ENCODE measurements around the gene DIDO1. TPM values are rescaled to one million over a fixed set of nuclear protein-coding genes. Genes with fewer than 3 reads are reported as not detected.
A peak's percentile ranks its signal among the peaks of the same experiment; 100 is the strongest.

DIDO1 gene
- total RNA-seq, 4 donors from 2014 or later = 49.5 to 75.8 (median 66.5) TPM

DNA sequence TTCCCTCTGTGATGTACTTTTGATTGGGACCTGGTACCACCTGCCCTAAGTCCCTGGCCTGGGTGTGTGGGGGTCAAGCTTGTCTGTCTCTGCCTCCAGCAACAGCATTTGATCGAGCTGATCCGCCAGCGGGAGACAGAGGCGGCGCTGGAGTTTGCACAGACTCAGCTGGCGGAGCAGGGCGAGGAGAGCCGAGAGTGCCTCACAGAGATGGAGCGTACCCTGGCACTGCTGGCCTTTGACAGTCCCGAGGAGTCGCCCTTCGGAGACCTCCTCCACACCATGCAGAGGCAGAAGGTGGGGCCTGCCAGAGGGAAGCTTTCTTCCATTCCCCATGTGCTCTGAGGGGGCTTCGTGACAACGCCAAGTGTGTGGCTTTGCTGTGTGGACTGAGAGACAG lies 17.1 kb upstream of the DIDO1 start:
- Histone ChIP-seq H3K9me3 (no peaks in the 10 kb centered on the region), H3K27ac (no peak overlapping the region), H3K36me3 (peaks cover 0 to 76% of the 10 kb centered on the region in 2 donors), H3K4me1 (peaks cover 0 to 50% (median 11%) of the 10 kb centered on the region in 3 donors), H3K4me3 (no peak overlapping the region), H3K27me3 (no peaks in the 10 kb centered on the region)
- TF ChIP-seq EP300 (IDR thresholded peaks at IDR 0.05) = no peak
- no peak for TF ChIP-seq POLR2A (IDR thresholded peaks at IDR 0.05)
- TF ChIP-seq POLR2AphosphoS5 (IDR thresholded peaks at IDR 0.05) = no peak
- WGBS, 2 donors (ENCODE audit: low coverage in 1 of 2) = 87% methylated on average over 3 of the region's 14 CpGs; no CpG with 5 or more reads in 1 of the 2 donors
- no peak for ATAC-seq

DNA sequence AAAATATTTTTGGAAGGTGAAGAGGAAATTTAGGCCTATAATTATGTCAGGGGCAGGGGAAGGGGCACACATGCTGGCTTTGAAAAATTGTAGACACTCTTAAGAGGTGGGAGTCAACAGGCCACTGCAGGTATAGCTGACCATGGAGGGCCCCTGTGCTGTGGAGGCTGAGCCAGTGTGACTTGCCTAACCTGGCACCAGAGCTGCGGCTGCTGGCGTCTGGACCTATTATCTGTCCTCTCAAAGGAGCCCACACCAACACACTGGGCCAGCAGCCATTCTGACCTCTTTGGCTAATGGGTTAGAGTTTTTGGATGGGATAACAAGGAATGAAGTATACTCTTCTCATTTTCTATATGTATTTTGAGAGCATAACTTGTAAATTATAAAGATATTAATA lies 16.2 kb upstream of the DIDO1 start:
- peaks cover 0 to 50% (median 11%) of the 10 kb centered on the region in 3 donors for H3K4me1 ChIP-seq
- no peaks in the 10 kb centered on the region for H3K27me3 ChIP-seq
- ATAC-seq = no peak
- 79% methylated on average over 2 of the region's 2 CpGs; no CpG with 5 or more reads in 1 of the 2 donors for WGBS, 2 donors (ENCODE audit: low coverage in 1 of 2)
- TF ChIP-seq POLR2A (IDR thresholded peaks at IDR 0.05) = no peak
- no peak for TF ChIP-seq POLR2AphosphoS5 (IDR thresholded peaks at IDR 0.05)
- TF ChIP-seq EP300 (IDR thresholded peaks at IDR 0.05) = no peak
- TF ChIP-seq, protein P1, sequence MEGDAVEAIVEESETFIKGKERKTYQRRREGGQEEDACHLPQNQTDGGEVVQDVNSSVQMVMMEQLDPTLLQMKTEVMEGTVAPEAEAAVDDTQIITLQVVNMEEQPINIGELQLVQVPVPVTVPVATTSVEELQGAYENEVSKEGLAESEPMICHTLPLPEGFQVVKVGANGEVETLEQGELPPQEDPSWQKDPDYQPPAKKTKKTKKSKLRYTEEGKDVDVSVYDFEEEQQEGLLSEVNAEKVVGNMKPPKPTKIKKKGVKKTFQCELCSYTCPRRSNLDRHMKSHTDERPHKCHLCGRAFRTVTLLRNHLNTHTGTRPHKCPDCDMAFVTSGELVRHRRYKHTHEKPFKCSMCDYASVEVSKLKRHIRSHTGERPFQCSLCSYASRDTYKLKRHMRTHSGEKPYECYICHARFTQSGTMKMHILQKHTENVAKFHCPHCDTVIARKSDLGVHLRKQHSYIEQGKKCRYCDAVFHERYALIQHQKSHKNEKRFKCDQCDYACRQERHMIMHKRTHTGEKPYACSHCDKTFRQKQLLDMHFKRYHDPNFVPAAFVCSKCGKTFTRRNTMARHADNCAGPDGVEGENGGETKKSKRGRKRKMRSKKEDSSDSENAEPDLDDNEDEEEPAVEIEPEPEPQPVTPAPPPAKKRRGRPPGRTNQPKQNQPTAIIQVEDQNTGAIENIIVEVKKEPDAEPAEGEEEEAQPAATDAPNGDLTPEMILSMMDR (IDR thresholded peaks at IDR 0.05) = no peak
- H3K9me3 ChIP-seq = no peaks in the 10 kb centered on the region
- H3K4me3 ChIP-seq = no peak overlapping the region
- peak overlapping the region in 1 of 4 donors; percentile 22 for H3K27ac ChIP-seq
- H3K36me3 ChIP-seq = peaks cover 0 to 66% of the 10 kb centered on the region in 2 donors

DNA sequence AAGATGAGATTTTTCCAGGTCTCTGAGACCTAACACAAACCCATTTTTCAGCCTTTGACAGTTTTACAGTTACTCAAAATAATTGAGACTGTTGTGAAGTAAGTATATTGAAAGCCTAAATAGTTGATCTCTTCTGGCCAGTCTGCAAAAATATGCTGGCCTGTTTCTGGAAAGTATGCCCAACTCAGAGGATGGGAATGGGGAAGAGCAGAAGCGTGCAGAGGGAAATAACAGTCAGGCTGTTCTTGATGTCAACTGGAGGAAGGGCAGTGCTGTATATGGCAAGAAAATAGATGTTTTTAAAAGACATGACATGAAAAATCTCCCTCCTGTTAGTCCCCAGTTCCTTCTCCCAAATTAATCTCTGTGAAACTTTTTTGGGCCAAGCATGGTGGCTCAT lies 15.5 kb upstream of the DIDO1 start:
- Histone ChIP-seq H3K9me3 (no peaks in the 10 kb centered on the region), H3K4me1 (peaks cover 0 to 47% (median 11%) of the 10 kb centered on the region in 3 donors), H3K27ac (peak overlapping the region in 1 of 4 donors; percentile 22), H3K4me3 (no peak overlapping the region), H3K36me3 (peaks cover 0 to 60% of the 10 kb centered on the region in 2 donors), H3K27me3 (no peaks in the 10 kb centered on the region)
- TF ChIP-seq POLR2AphosphoS5 (IDR thresholded peaks at IDR 0.05) (no peak), EP300 (IDR thresholded peaks at IDR 0.05) (no peak), POLR2A (IDR thresholded peaks at IDR 0.05) (no peak)
- TF ChIP-seq, protein P1 (IDR thresholded peaks at IDR 0.05) = no peak
- 67 to 100% methylated on average over 1 of the region's 1 CpG for WGBS, 2 donors (ENCODE audit: low coverage in 1 of 2)
- ATAC-seq = no peak

DNA sequence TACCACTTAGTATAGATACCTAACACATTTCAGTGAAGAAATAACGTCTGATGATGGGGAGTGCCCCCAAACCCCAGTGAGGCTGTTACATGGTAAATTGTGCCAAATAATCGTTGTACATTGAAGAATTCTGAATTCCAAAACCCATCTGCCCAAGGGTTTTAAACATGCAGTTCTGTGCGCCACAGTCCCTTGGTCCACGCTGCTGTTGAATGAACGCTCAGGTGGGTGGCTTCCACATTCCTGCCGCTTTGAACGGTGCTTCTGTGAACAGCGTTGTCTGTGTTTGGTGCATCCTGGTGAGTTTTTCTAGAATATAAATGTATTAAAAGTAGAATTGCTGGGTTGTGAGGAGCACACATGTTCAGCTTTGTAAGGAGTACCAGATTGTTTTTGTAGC lies 14.6 kb upstream of the DIDO1 start:
- TF ChIP-seq, protein P1 (IDR thresholded peaks at IDR 0.05) = no peak
- no peak for TF ChIP-seq POLR2AphosphoS5 (IDR thresholded peaks at IDR 0.05)
- TF ChIP-seq POLR2A (IDR thresholded peaks at IDR 0.05) = no peak
- TF ChIP-seq EP300 (IDR thresholded peaks at IDR 0.05) = no peak
- peaks cover 0 to 53% (median 18%) of the 10 kb centered on the region in 3 donors for H3K4me1 ChIP-seq
- H3K4me3 ChIP-seq = no peak overlapping the region
- H3K27me3 ChIP-seq = no peaks in the 10 kb centered on the region
- ATAC-seq = no peak
- 63 to 82% methylated on average over 1 to 5 of the region's 8 CpGs for whole genome bisulfite sequencing, 2 donors (ENCODE audit: low coverage in 1 of 2)
- H3K9me3 ChIP-seq = no peaks in the 10 kb centered on the region
- peak overlapping the region in 1 of 4 donors; percentile 0 for H3K27ac ChIP-seq
- peaks cover 0 to 51% of the 10 kb centered on the region in 2 donors for H3K36me3 ChIP-seq

DNA sequence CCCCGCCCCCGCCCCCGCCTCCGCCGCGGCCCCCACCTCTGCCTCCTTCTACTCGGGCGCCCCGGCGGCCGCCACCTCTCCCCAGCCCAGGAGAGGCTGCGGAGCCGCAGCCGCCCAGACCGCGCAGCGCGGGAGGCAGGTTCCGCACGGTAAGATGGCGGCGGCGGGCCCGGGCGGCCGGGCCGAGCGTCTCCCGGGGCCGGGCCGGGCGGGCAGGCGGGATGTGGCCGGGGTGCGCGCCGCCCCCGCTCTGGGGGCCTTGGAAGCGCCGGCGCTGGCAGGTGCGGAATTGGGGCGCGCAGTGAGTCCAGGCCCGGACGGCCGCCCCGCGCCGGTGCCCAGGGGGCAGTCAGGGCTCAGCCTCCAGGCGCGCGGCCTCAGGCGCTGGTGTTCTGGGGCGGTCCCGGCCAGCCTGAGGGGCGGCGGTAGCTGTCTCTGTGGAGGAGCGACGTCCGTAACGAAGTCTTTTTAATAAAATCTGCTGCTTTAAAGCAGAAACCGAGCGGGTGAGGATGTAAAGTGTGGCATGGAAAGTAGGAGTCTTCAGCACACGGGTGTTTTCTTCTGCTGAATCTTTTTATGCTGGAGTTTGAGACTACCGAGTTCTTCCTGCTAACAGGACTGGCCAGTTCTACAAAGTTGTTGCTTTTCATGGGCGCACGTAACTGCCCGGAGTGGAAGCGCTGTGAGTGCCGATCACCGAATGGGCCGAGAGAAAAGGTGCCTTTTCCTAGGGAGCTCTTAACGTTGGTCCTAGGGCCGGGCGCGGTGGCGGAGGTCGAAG lies 12.0 kb upstream of the DIDO1 start, which contains the start of gene GID8:
GID8 (plus strand) TSS at position 43 of the 784 bp plus-strand sequence. CDS start 3,356 bp downstream, outside the sequence.
- H3K4me3 ChIP-seq = peak within 1 kb of the TSS; percentile 64 to 95
- H3K27me3 ChIP-seq = no peaks in the 10 kb centered on the region
- peaks cover 0 to 48% of the 10 kb centered on the region in 2 donors for H3K36me3 ChIP-seq
- TF ChIP-seq, protein P1 (IDR thresholded peaks at IDR 0.05) = peak in 1 of 4 experiments; percentile 6
- TF ChIP-seq EP300 (IDR thresholded peaks at IDR 0.05) (no peak), POLR2A (IDR thresholded peaks at IDR 0.05) (peak in 1 of 2 donors; percentile 36)
- peak within 1 kb of the TSS; percentile 77 to 99 (median 96) for H3K27ac ChIP-seq
- WGBS, 2 donors (ENCODE audit: low coverage in 1 of 2) = 0% methylated on average over 5 of the region's 79 CpGs
- H3K4me1 ChIP-seq = peaks cover 0 to 78% (median 26%) of the 10 kb centered on the region in 3 donors
- peak; percentile 77 for ATAC-seq
- no peaks in the 10 kb centered on the region for H3K9me3 ChIP-seq
